Measurements from ENCODE around the gene SUCLG1. TPM values are rescaled to one million over a fixed set of nuclear protein-coding genes. Genes with fewer than 3 reads are reported as not detected.

The SUCLG1 gene
- total RNA-seq, 2 donors from 2014 or later, result 33.6 to 41.9 TPM

GRCh38 chr2:84483320-84483719, 24.2 kb upstream of the SUCLG1 start:
- Histone ChIP-seq H3K9ac (ENCODE audit: extremely low read depth, low read length, poor library complexity, severe bottlenecking) (no peak overlapping the region), H3K27ac (ENCODE audit: low read depth, low read length) (no peak overlapping the region), H3K27me3 (ENCODE audit: control insufficient read depth, insufficient read depth, low read length, poor library complexity, severe bottlenecking) (no peaks in the 10 kb centered on the region), H3K4me1 (ENCODE audit: control insufficient read depth, insufficient read depth, low read length) (no peaks in the 10 kb centered on the region), H3K36me3 (ENCODE audit: control insufficient read depth, insufficient read depth, low read length) (no peaks in the 10 kb centered on the region), H3K4me3 (ENCODE audit: low read length) (no peak overlapping the region), H3K9me3 (ENCODE audit: control insufficient read depth, low read length) (peaks cover 2% of the 10 kb centered on the region)
- H3K4me3 Mint-ChIP-seq, result no peak overlapping the region
- H3K27ac Mint-ChIP-seq, result no peak overlapping the region
- DNase-seq, result no peak
- H3K36me3 Mint-ChIP-seq (ENCODE audit: low read depth), result no peaks in the 10 kb centered on the region
- no peaks in the 10 kb centered on the region for H3K27me3 Mint-ChIP-seq (ENCODE audit: insufficient read depth)
- WGBS, 2 experiments (ENCODE audit: insufficient coverage in 1 of 2, insufficient read length in 1 of 2), result no CpG with 5 or more reads among the region's 1 CpG
- no peaks in the 10 kb centered on the region for H3K9me3 Mint-ChIP-seq
- peaks cover 13% of the 10 kb centered on the region for H3K4me1 Mint-ChIP-seq
- TF ChIP-seq CTCF (conservative IDR thresholded peaks at IDR 0.05), result no peak

DNA sequence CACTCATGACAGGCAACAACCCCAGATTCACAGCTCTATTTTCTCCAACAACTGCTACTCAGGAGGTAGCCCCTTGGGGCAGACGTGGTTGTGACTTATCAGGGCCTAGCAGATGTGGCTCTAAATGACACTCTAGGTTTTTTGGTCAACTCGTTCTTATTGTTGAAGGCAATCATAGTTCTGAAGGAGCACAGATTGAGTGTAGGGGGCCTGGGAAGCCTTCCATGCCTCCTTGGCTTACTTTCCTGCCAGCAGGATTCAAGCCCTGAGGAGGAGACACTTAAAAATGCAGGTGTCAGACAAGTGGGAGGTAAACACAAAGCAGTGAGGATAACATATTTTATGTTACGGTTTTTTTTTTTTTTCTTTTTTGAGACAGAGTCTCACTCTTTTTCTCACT, 23.5 kb upstream of the SUCLG1 start:
- no peaks in the 10 kb centered on the region for H3K36me3 ChIP-seq (ENCODE audit: control insufficient read depth, insufficient read depth, low read length)
- Mint-ChIP-seq H3K4me1 (peaks cover 12% of the 10 kb centered on the region), H3K9me3 (peaks cover 5% of the 10 kb centered on the region), H3K36me3 (ENCODE audit: low read depth) (peaks cover 2% of the 10 kb centered on the region), H3K4me3 (no peak overlapping the region), H3K27ac (no peak overlapping the region), H3K27me3 (ENCODE audit: insufficient read depth) (no peaks in the 10 kb centered on the region)
- no peak overlapping the region for H3K9ac ChIP-seq (ENCODE audit: extremely low read depth, low read length, poor library complexity, severe bottlenecking)
- WGBS, 2 experiments (ENCODE audit: insufficient coverage in 1 of 2, insufficient read length in 1 of 2), result 87 to 100% methylated on average over 1 to 3 of the region's 3 CpGs
- H3K9me3 ChIP-seq (ENCODE audit: control insufficient read depth, low read length), result peaks cover 10% of the 10 kb centered on the region
- H3K4me3 ChIP-seq (ENCODE audit: low read length), result no peak overlapping the region
- no peak for DNase-seq
- H3K4me1 ChIP-seq (ENCODE audit: control insufficient read depth, insufficient read depth, low read length), result no peaks in the 10 kb centered on the region
- H3K27ac ChIP-seq (ENCODE audit: low read depth, low read length), result no peak overlapping the region
- H3K27me3 ChIP-seq (ENCODE audit: control insufficient read depth, insufficient read depth, low read length, poor library complexity, severe bottlenecking), result no peaks in the 10 kb centered on the region
- no peak for TF ChIP-seq CTCF (conservative IDR thresholded peaks at IDR 0.05)

DNA sequence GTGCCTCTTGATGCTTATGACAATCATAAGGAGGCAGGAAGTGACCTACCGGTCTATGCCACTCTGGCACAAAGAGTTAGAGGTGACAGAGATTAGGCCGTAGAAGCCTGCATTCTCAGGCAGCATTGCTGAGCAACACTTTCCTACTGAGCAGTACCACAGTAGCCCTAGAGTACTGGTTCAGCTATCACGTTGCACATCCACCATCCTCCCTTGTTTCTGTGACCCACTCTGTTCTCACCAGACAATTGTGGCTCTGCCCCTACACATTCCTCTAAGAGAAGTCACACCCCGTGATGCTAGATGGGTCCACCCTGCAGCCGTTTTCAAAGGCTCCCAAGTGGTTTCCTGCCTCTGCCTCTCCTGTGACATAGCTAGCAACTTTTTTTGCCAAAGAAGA, 22.6 kb upstream of the SUCLG1 start:
- no peak overlapping the region for H3K4me3 ChIP-seq (ENCODE audit: low read length)
- peaks cover 14% of the 10 kb centered on the region for H3K9me3 Mint-ChIP-seq
- peaks cover 4% of the 10 kb centered on the region for H3K36me3 Mint-ChIP-seq (ENCODE audit: low read depth)
- no peak overlapping the region for H3K4me3 Mint-ChIP-seq
- no peak for DNase-seq
- H3K36me3 ChIP-seq (ENCODE audit: control insufficient read depth, insufficient read depth, low read length), result no peaks in the 10 kb centered on the region
- no peak overlapping the region for H3K9ac ChIP-seq (ENCODE audit: extremely low read depth, low read length, poor library complexity, severe bottlenecking)
- no peaks in the 10 kb centered on the region for H3K27me3 Mint-ChIP-seq (ENCODE audit: insufficient read depth)
- 83 to 87% methylated on average over 5 of the region's 5 CpGs for WGBS, 2 experiments (ENCODE audit: insufficient coverage in 1 of 2, insufficient read length in 1 of 2)
- no peaks in the 10 kb centered on the region for H3K27me3 ChIP-seq (ENCODE audit: control insufficient read depth, insufficient read depth, low read length, poor library complexity, severe bottlenecking)
- H3K4me1 Mint-ChIP-seq, result peaks cover 5% of the 10 kb centered on the region
- TF ChIP-seq CTCF (conservative IDR thresholded peaks at IDR 0.05), result no peak
- no peak overlapping the region for H3K27ac ChIP-seq (ENCODE audit: low read depth, low read length)
- H3K4me1 ChIP-seq (ENCODE audit: control insufficient read depth, insufficient read depth, low read length), result no peaks in the 10 kb centered on the region
- H3K27ac Mint-ChIP-seq, result no peak overlapping the region
- H3K9me3 ChIP-seq (ENCODE audit: control insufficient read depth, low read length), result peaks cover 18% of the 10 kb centered on the region

All from endodermal cell (in vitro differentiated cells).